Body of pancreas (tissue), 4 donors: ENCODE measurements around the gene POU2AF1. TPM values are rescaled to one million over a fixed set of nuclear protein-coding genes. Genes with fewer than 3 reads are reported as not detected.

Source experiments
- ATAC-seq: fragments of 150-250 bp; one replicate; pipeline ENCODE4 v1.9.1; 2016
- DNase-seq, 4 donors: peaks; one replicate each; pipeline ENCODE4 v3.0.0-alpha.2; 2019
- H3K27ac ChIP-seq, 4 donors: fragments of 200-600 bp; sonication (generic); 1 replicate in 3 of 4; 2 replicates in 1 of 4; pipeline versions ENCODE4 v1.5.1 to v1.6.1; 2016 to 2019; ENCODE audit warnings: mild to moderate bottlenecking in 1 of 4, mixed read lengths in 1 of 4, moderate library complexity in 1 of 4
- H3K27me3 ChIP-seq, 2 donors: fragments of 200-600 bp; sonication (generic); one replicate each; pipeline ENCODE4 v1.6.0; 2016; ENCODE audit warnings: mild to moderate bottlenecking in 1 of 2
- H3K36me3 ChIP-seq, 2 donors: fragments of 200-600 bp; sonication (generic); replicated peaks in 1 of 2; 2 replicates each; pipeline ENCODE4 v1.5.1; 2016; ENCODE audit warnings: low read depth in 2 of 2; ENCODE audit not compliant: insufficient read depth in 1 of 2
- H3K4me1 ChIP-seq: fragments of 200-600 bp; sonication (generic); one replicate; pipeline ENCODE4 v1.6.0; 2016
- H3K4me3 ChIP-seq, 2 donors: fragments of 200-600 bp; sonication (generic); 1 replicate in 1 of 2; 2 replicates in 1 of 2; pipeline ENCODE4 v1.5.1; 2016 to 2019
- H3K9me3 ChIP-seq, 3 donors: fragments of 200-600 bp; sonication (generic); 1 replicate in 2 of 3; 2 replicates in 1 of 3; pipeline ENCODE4 v1.5.1; 2016
- CTCF ChIP-seq, 7 experiments: fragments of 450-650 bp in 4 of 7; fragments of 200-600 bp in 3 of 7; sonication (generic) in 3 of 7; IDR thresholded peaks; one replicate each; pipeline ENCODE4 v1.5.1; 2016 to 2019; ENCODE audit warnings: antibody characterized with exemption in 7 of 7
- POLR2A ChIP-seq, 3 donors: fragments of 450-650 bp; IDR thresholded peaks; one replicate each; pipeline ENCODE4 v1.6.1; 2016; ENCODE audit warnings: antibody characterized with exemption in 3 of 3, mild to moderate bottlenecking in 2 of 3
- WGBS, 2 donors: methylation state at CpG; one replicate each; pipeline ENCODE4 v1.1.5; 2017; 5-methylcytosine and 5-hydroxymethylcytosine counted together
- intact Hi-C: fragments of 100-400 bp; cut with DNase I; formaldehyde crosslinking; loops from one replicate; pipeline ENCODE4 v1.15.1; 2023
- total RNA-seq, 2 donors: library from RNA; depleted of rRNA; stranded (reverse); fragments of >200 nt; gene quantifications; one replicate each; pipeline ENCODE4 v1.1.0, GENCODE V29; 2016

The POU2AF1 gene
- total RNA-seq, 2 donors from 2014 or later, result 8.9 TPM; not detected in 1

- Histone ChIP-seq H3K9me3 (no peaks in the 10 kb centered on the region), H3K4me3 (no peak overlapping the region), H3K4me1 (peaks cover 69% of the 10 kb centered on the region), H3K36me3 (no peaks in the 10 kb centered on the region), H3K27me3 (no peaks in the 10 kb centered on the region), H3K27ac (no peak overlapping the region)
- intact Hi-C loops, result no loop called here
- no peak for TF ChIP-seq POLR2A (IDR thresholded peaks at IDR 0.05)
- TF ChIP-seq CTCF (IDR thresholded peaks at IDR 0.05), result no peak
- WGBS, 2 donors, result 40 to 47% methylated on average over 5 of the region's 5 CpGs
- no peak for ATAC-seq
- no peak for DNase-seq
Observed at GRCh38 chr11:111355956-111356659, 23.0 kb downstream of the POU2AF1 start.

GRCh38 chr11:111355101-111355500 is 24.0 kb downstream of the POU2AF1 start:
- Histone ChIP-seq H3K9me3 (no peaks in the 10 kb centered on the region), H3K4me3 (no peak overlapping the region), H3K36me3 (no peaks in the 10 kb centered on the region), H3K4me1 (peaks cover 59% of the 10 kb centered on the region), H3K27ac (no peak overlapping the region), H3K27me3 (no peaks in the 10 kb centered on the region)
- 91 to 94% methylated on average over 5 of the region's 5 CpGs for WGBS, 2 donors
- no peak for DNase-seq
- TF ChIP-seq CTCF (IDR thresholded peaks at IDR 0.05) (no peak), POLR2A (IDR thresholded peaks at IDR 0.05) (no peak)
- ATAC-seq, result no peak
- intact Hi-C loops, result no loop called here

- intact Hi-C loops, result no loop called here
- DNase-seq (no peak), ATAC-seq (no peak)
- Histone ChIP-seq H3K27ac (no peak overlapping the region), H3K36me3 (no peaks in the 10 kb centered on the region), H3K9me3 (no peaks in the 10 kb centered on the region), H3K27me3 (no peaks in the 10 kb centered on the region), H3K4me1 (peaks cover 54% of the 10 kb centered on the region), H3K4me3 (no peak overlapping the region)
- WGBS, 2 donors, result 90 to 91% methylated on average over 2 of the region's 2 CpGs
- TF ChIP-seq CTCF (IDR thresholded peaks at IDR 0.05) (no peak), POLR2A (IDR thresholded peaks at IDR 0.05) (no peak)
Observed at GRCh38 chr11:111354601-111354891, 24.5 kb downstream of the POU2AF1 start.

GRCh38 chr11:111353776-111354600 is 25.1 kb downstream of the POU2AF1 start:
- H3K36me3 ChIP-seq, result no peaks in the 10 kb centered on the region
- DNase-seq (no peak), ATAC-seq (no peak)
- TF ChIP-seq POLR2A (IDR thresholded peaks at IDR 0.05), result no peak
- no peak for TF ChIP-seq CTCF (IDR thresholded peaks at IDR 0.05)
- peaks cover 48% of the 10 kb centered on the region for H3K4me1 ChIP-seq
- intact Hi-C loops, result no loop called here
- H3K27me3 ChIP-seq, result no peaks in the 10 kb centered on the region
- 94 to 95% methylated on average over 16 of the region's 16 CpGs for WGBS, 2 donors
- H3K4me3 ChIP-seq, result no peak overlapping the region
- no peaks in the 10 kb centered on the region for H3K9me3 ChIP-seq
- H3K27ac ChIP-seq, result peak overlapping the region in 3 of 4 donors; percentile 9 to 66 (median 57)
